GM12892 (cell line): ENCODE results near the gene WWC1. TPM values are rescaled to one million over a fixed set of nuclear protein-coding genes. Genes with fewer than 3 reads are reported as not detected.
A peak's percentile ranks its signal among the peaks of the same experiment; 100 is the strongest.

Source experiments
- DNase-seq: peaks from one replicate; pipeline ENCODE4 v3.0.0; 2011; ENCODE audit not compliant: insufficient read length
- FAIRE-seq: peaks from 2 replicates; lab custom pipeline; 2011; peaks lifted over from hg19 to GRCh38; lab: Jason Lieb, UNC
- POLR2A ChIP-seq: IDR thresholded peaks from 2 replicates; pipeline ENCODE4 v1.6.1; 2011; ENCODE audit warnings: low read depth, low read length, control low read depth
- POLR2AphosphoS5 ChIP-seq: IDR thresholded peaks from 2 replicates; pipeline ENCODE4 v1.6.1; 2011; ENCODE audit warnings: low read depth, low read length, control low read depth
- TAF1 ChIP-seq: IDR thresholded peaks from 2 replicates; pipeline ENCODE4 v1.6.1; 2011; ENCODE audit warnings: low read depth, mild to moderate bottlenecking, control low read depth, low read length, borderline replicate concordance
- polyA plus RNA-seq: library from polyadenylated mRNA; unstranded; fragments of >200 nt; gene quantifications from one replicate; pipeline ENCODE4 v1.2.1, GENCODE V29; 2012; ENCODE audit warnings: missing spikeins, inconsistent platforms; ENCODE audit not compliant: missing spikeins

Gene WWC1
- 4.9 TPM for polyA plus RNA-seq

DNA sequence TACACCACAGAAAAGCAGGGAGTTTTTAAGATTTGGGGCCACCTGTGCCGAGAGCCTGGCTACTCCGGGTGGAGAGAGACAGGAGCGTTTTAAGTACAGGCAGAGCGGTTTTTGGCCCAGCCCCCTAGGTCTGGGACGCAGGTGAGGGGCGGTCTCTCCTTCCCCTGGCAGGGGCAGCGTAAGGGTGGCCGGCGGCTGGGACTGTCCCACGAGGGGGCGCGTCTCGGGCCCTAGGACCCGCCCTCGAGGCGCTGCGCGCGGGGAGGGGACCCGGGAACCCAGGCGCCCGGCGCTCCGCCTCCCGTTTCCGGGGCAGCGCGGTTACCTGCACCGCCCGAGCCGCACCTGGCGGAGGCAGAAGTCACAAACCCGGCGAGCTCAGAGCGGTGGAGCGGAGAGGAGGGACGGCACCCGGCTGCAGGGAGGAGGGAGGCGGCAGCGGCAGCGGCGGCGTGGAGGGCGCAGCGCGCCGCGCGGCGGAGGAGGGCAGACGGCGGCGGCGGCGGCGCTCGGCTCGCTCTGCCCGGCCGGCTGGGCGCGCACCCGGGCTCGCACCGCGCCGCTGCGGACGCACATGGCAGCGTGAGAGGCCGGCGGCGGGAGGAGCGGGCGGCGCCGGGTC lies at the start of gene WWC1:
Gene WWC1 (plus strand): TSS at position 304 of the 622 bp plus-strand sequence. CDS start 508 bp downstream, outside the sequence.
- TF ChIP-seq POLR2AphosphoS5 = no peak
- TF ChIP-seq TAF1 = no peak
- TF ChIP-seq POLR2A = peak; percentile 35; the same call in 1 of the 2 replicates
- peak; percentile 71 for DNase-seq
- no peak for FAIRE-seq

- TF ChIP-seq TAF1 (no peak), POLR2A (no peak), POLR2AphosphoS5 (no peak)
- peak; percentile 24 for FAIRE-seq
Observed at GRCh38 chr5:168244838-168245559, 46.4 kb upstream of the WWC1 start.

DNA sequence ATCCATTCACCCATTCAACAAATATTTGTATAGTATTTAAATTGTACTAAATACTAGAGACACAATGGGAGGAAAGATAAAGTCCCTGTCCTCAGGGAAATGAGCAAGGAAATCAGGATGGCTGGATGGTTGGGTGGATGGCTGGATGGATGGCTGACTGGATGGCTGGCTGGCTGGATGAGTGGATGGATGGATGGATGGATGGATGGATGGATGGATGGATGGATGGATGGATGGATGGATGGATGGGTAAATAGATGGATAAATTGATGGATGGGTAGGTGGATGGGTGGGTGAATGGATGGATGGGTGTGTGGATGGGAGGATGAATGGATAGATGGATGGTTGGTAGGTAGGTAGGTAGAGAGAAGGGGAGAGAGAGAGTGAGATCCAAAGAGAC lies 41.5 kb upstream of the WWC1 start:
- no peak for TF ChIP-seq TAF1
- TF ChIP-seq POLR2AphosphoS5 = no peak
- TF ChIP-seq POLR2A = no peak

More at GRCh38 chr5:168244838-168245559, 46.4 kb upstream of the WWC1 start:
- no peak for DNase-seq

GRCh38 chr5:168251259-168251658 lies 40.2 kb upstream of the WWC1 start:
- no peak for DNase-seq
- TF ChIP-seq TAF1 = no peak
- no peak for TF ChIP-seq POLR2A
- TF ChIP-seq POLR2AphosphoS5 = no peak
- FAIRE-seq = no peak

More for the DNA sequence above, 41.5 kb upstream of the WWC1 start:
- no peak for DNase-seq
- no peak for FAIRE-seq

GRCh38 chr5:168254013-168254693 lies 37.3 kb upstream of the WWC1 start:
- DNase-seq (no peak), FAIRE-seq (no peak)

GRCh38 chr5:168260353-168261226 lies 30.9 kb upstream of the WWC1 start:
- DNase-seq = no peak
- FAIRE-seq = no peak
- TF ChIP-seq TAF1 = no peak
- no peak for TF ChIP-seq POLR2AphosphoS5

More at GRCh38 chr5:168254013-168254693, 37.3 kb upstream of the WWC1 start:
- no peak for TF ChIP-seq POLR2AphosphoS5
- TF ChIP-seq TAF1 = no peak
- no peak for TF ChIP-seq POLR2A

GRCh38 chr5:168261227-168261571 lies 30.2 kb upstream of the WWC1 start:
- TF ChIP-seq TAF1 (no peak), POLR2A (no peak), POLR2AphosphoS5 (no peak)
- FAIRE-seq (no peak), DNase-seq (no peak)

DNA sequence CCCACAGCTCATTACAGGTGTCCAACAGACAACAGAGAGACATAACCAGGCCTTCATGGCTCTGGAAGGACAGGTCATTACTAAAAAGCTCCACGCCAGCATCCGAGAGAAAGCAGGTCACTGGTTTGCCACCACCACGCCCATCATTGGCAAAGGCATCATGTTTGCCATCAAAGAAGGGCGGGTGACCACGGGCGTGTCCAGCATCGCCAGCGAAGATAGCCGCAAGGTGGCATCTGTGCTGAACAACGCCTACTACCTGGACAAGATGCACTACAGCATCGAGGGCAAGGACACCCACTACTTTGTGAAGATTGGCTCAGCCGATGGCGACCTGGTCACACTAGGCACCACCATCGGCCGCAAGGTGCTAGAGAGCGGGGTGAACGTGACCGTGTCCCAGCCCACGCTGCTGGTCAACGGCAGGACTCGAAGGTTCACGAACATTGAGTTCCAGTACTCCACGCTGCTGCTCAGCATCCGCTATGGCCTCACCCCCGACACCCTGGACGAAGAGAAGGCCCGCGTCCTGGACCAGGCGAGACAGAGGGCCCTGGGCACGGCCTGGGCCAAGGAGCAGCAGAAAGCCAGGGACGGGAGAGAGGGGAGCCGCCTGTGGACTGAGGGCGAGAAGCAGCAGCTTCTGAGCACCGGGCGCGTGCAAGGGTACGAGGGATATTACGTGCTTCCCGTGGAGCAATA lies 29.3 kb upstream of the WWC1 start:
- no peak for TF ChIP-seq POLR2A
- TF ChIP-seq TAF1 = no peak
- no peak for TF ChIP-seq POLR2AphosphoS5
- DNase-seq (no peak), FAIRE-seq (no peak)

DNA sequence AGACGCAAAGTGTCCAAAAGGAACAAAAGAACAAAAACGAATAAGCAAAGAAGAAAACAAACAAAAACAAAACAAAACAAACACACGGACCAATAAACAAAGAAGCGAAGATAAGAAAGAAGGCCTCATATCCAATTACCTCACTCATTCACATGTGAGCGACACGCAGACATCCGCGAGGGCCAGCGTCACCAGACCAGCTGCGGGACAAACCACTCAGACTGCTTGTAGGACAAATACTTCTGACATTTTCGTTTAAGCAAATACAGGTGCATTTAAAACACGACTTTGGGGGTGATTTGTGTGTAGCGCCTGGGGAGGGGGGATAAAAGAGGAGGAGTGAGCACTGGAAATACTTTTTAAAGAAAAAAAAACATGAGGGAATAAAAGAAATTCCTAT lies 28.3 kb upstream of the WWC1 start:
- FAIRE-seq (no peak), DNase-seq (no peak)
- no peak for TF ChIP-seq POLR2AphosphoS5
- no peak for TF ChIP-seq TAF1
- no peak for TF ChIP-seq POLR2A

GRCh38 chr5:168266016-168266415 lies 25.4 kb upstream of the WWC1 start:
- DNase-seq = no peak
- TF ChIP-seq TAF1 (no peak), POLR2A (no peak), POLR2AphosphoS5 (no peak)
- no peak for FAIRE-seq
